Measurements from ENCODE around the gene CIRBP. TPM values are rescaled to one million over a fixed set of nuclear protein-coding genes. Genes with fewer than 3 reads are reported as not detected.
A peak's percentile ranks its signal among the peaks of the same experiment; 100 is the strongest.

Gene CIRBP
- total and polyA plus RNA-seq, 9 of the 15 experiments (the other 6 are each of a cell fraction or from before 2014, with no cell fraction given): 20.5 to 327 (median 176) TPM

- TF ChIP-seq ZBTB43 (CRISPR knock-in tag; IDR thresholded peaks at IDR 0.05) (no peak), ZFP1 (CRISPR knock-in tag; IDR thresholded peaks at IDR 0.05) (no peak), ZNF232 (CRISPR knock-in tag; IDR thresholded peaks at IDR 0.05) (no peak), ZBTB40 (IDR thresholded peaks at IDR 0.05) (peak; percentile 39; the same call in 1 of the 2 replicates), ZBTB40 (CRISPR knock-in tag; IDR thresholded peaks at IDR 0.05) (no peak), ZNF79 (CRISPR knock-in tag; IDR thresholded peaks at IDR 0.05; ENCODE audit: low read depth) (no peak), CSDE1 (IDR thresholded peaks at IDR 0.05) (0 out of 4 replicates have a peak, but pooled peaks of 1 of the 2 experiments have one; percentile 35), ESRRA (IDR thresholded peaks at IDR 0.05; ENCODE audit: borderline replicate concordance, low read depth) (no peak), ATF4 (CRISPR knock-in tag; IDR thresholded peaks at IDR 0.05) (no peak), ZNF311 (CRISPR knock-in tag; IDR thresholded peaks at IDR 0.05) (no peak), EZH2 (IDR thresholded peaks at IDR 0.05; ENCODE audit: borderline replicate concordance, low read depth, low read length) (no peak), ZNF263 (CRISPR knock-in tag; IDR thresholded peaks at IDR 0.05; ENCODE audit: borderline replicate concordance) (no peak), PTBP1 (IDR thresholded peaks at IDR 0.05; ENCODE audit: low read depth, low read length) (no peak), ZC3H8 (IDR thresholded peaks at IDR 0.05) (no peak)
Measured at GRCh38 chr19:1268226-1269064, 687 bp upstream of the CIRBP start (continued).

All from K562 (cell line).